ENCODE results near the gene PKDCC.

Gene PKDCC

GRCh38 chr2:42107249-42108042 lies 59.6 kb downstream of the PKDCC start:
- DNase-seq (ENCODE audit: low read depth): no peak

Data from activated gamma-delta T cell treated with anti-CD3 and anti-CD28 coated beads, Interleukin-2, amount 50 U/mL, for 16 hours (primary cell).